Right cardiac atrium (tissue), 5 donors: ENCODE measurements around the gene CSNK1D. TPM values are rescaled to one million over a fixed set of nuclear protein-coding genes. Genes with fewer than 3 reads are reported as not detected.
A peak's percentile ranks its signal among the peaks of the same experiment; 100 is the strongest.

Source experiments
- ATAC-seq, 2 donors: fragments of 200-7000 bp; cut with Tn5 transposase; one replicate each; pipeline versions ENCODE4 v1.8.0 to v1.9.1; 2020; ENCODE audit warnings: moderate library complexity in 2 of 2, mild to moderate bottlenecking in 1 of 2
- DNase-seq, 3 donors: peaks; one replicate each; pipeline ENCODE4 v3.0.0-alpha.2; 2020
- H3K27ac ChIP-seq: one replicate; pipeline ENCODE4 v1.5.1; 2013; ENCODE audit warnings: mild to moderate bottlenecking, low read length, control low read depth, moderate library complexity
- H3K27me3 ChIP-seq: one replicate; pipeline ENCODE4 v1.6.1; 2013; ENCODE audit not compliant: control insufficient read depth, insufficient read depth
- H3K4me1 ChIP-seq: one replicate; pipeline ENCODE4 v1.6.1; 2013; ENCODE audit warnings: low read length; ENCODE audit not compliant: control insufficient read depth, insufficient read depth
- H3K4me3 ChIP-seq: one replicate; pipeline ENCODE4 v1.5.1; 2013; ENCODE audit warnings: low read length, control low read depth
- H3K9me3 ChIP-seq: one replicate; pipeline ENCODE4 v1.6.1; 2013; ENCODE audit warnings: low read length; ENCODE audit not compliant: control insufficient read depth
- WGBS: extraction: QIAGEN DNeasy Blood & Tissue Kit; methylation state at CpG from one replicate; pipeline ENCODE4 v1.1.7; 2013; 5-methylcytosine and 5-hydroxymethylcytosine counted together
- intact Hi-C, 4 donors: fragments of 100-400 bp; cut with DNase I; formaldehyde crosslinking; loops; one replicate each; pipeline versions ENCODE4 v1.11.0 to v1.14.0; 2022 to 2023
- polyA plus RNA-seq: library from polyadenylated mRNA; stranded (reverse); fragments of 200-250 nt; gene quantifications from one replicate; pipeline ENCODE4 v1.2.3, GENCODE V29; 2013
- total RNA-seq, 4 donors: library from RNA; stranded (reverse); fragmentation: NEBNext Ultra II Directional; extraction: Animal tissue kit (Norgen Biotek cat#: 25700); gene quantifications; one replicate each; pipeline ENCODE4 v1.2.1, GENCODE V29; 2021
- donor health status: healthy with polysubstance abuse.
- donor health status: DM: no; HTN: yes; CAD: no.
- donor health status: DM: no; HTN: no; CAD: no.
- donor health status: DM: no; HTN: yes; CAD: no; lungs with severe emphysema.
- donor health status: DM: yes; HTN: yes; CAD: no.

CSNK1D gene
- total and polyA plus RNA-seq, 5 donors, result 61.7 to 81.7 (median 73.3) TPM

DNA sequence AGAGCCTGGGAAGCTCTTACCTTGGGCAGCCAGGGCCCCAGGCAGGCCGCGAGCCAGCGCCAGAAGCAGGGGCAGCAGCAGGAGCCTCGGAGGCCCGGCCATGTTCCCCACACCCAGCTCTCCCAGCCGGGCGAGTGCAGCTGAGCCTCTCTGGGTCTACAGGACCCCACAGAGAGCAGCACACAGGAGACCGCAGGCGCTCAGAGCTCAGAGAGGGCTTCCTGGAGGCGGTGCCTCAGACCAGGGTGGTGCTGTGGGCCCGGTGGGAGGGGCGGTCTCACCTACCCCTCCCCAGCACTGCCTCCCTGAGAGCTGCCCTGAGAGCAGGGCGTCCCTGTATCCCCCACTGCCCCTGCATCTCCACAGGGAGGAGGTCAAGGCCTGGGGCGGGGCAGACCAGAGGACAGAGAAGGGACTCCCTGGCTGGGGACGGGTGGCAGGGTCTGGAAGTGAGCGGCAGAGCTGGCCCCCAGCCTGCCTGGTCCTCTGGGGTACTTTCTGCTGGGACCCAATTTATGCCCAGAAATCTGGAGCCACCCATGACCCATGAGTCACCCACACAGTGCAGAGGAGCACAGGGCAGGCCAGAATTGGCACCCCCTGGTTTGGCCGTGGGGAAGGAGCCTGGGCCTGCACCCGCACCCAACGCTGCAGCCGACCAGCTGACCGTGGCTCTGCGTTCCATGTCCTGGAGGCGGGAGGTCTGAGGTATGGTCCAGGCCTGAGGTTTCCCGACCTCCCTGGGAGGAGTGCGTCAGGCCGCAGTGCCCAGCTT lies 44.1 kb upstream of the CSNK1D start, which contains the start of gene CD7:
Gene CD7 (minus strand): TSS at position 215 of the 775 bp plus-strand sequence. CDS start 113 bp downstream, at position 102.
- DNase-seq (peak in 2 of 3 donors; percentile 46 to 55), ATAC-seq (no peak)
- Histone ChIP-seq H3K27me3 (no peaks in the 10 kb centered on the region), H3K27ac (no peak within 1 kb of the TSS), H3K9me3 (no peaks in the 10 kb centered on the region), H3K4me3 (no peak within 1 kb of the TSS), H3K4me1 (no peaks in the 10 kb centered on the region)
- intact Hi-C loops, result no loop called here
- WGBS, result 78% methylated on average over 26 of the region's 26 CpGs

- Histone ChIP-seq H3K9me3 (no peaks in the 10 kb centered on the region), H3K4me1 (no peaks in the 10 kb centered on the region), H3K27me3 (no peaks in the 10 kb centered on the region), H3K4me3 (no peak overlapping the region), H3K27ac (no peak overlapping the region)
- ATAC-seq (no peak), DNase-seq (peak in 2 of 3 donors; percentile 44 to 52)
- 71% methylated on average over 29 of the region's 29 CpGs for WGBS
- intact Hi-C loops, result no loop called here
Observed at GRCh38 chr17:82316651-82317393, 43.3 kb upstream of the CSNK1D start.

GRCh38 chr17:82315703-82316358 lies 42.3 kb upstream of the CSNK1D start:
- Histone ChIP-seq H3K27me3 (no peaks in the 10 kb centered on the region), H3K9me3 (no peaks in the 10 kb centered on the region), H3K4me1 (no peaks in the 10 kb centered on the region), H3K27ac (no peak overlapping the region), H3K4me3 (no peak overlapping the region)
- peak in 2 of 3 donors; percentile 57 to 63 for DNase-seq
- 24% methylated on average over 36 of the region's 36 CpGs for WGBS
- intact Hi-C loops, result no loop called here
- ATAC-seq, result peak; percentile 17 to 25

DNA sequence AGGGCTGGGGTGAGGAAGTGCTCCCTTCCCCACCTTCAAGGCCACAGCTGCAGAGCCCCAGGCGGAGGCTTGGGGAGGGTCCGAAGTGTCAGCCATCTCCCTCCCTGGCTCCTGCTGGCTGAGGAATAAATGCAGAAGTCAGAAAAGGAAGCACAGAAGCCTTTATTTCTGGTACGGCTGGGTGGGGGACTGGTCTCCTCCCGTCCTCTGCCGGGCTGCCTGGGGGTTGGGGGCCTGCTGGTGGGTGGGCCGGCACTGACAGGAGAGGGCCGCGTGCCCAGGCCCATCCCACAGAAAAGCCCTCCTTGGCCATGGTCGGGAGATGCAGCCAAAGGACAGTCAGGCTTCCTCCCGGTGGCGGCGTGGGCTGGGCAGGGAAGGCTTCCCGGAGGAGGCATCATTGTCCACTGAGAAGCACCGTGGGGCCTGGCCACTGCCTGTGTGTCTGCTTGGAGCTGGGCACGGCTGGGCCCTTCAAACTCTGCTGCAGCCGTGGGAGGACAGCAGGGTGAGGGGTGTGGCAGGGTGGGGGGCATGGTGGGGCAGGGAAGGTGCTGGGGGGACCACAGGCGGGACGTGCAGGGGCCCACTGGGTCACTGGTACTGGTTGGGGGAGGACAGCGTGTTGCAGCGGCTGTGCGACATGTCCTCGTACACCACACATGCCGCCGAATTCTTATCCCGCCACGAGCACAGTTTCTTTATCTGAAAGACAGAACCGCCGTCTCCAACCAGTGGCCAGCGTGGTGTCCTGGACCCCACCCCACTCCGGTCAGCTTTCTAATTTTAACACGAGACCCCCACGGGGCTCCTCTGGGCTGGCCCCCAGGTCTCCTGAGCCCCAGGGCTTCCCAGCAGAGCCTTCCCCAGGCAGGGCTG lies 41.5 kb upstream of the CSNK1D start:
- ATAC-seq, result peak in 1 of 2 donors; percentile 10
- WGBS, result 34% methylated on average over 32 of the region's 32 CpGs
- no peak for DNase-seq
- Histone ChIP-seq H3K4me1 (no peaks in the 10 kb centered on the region), H3K27me3 (no peaks in the 10 kb centered on the region), H3K4me3 (no peak overlapping the region), H3K9me3 (no peaks in the 10 kb centered on the region), H3K27ac (no peak overlapping the region)
- intact Hi-C loops, result no loop called here

DNA sequence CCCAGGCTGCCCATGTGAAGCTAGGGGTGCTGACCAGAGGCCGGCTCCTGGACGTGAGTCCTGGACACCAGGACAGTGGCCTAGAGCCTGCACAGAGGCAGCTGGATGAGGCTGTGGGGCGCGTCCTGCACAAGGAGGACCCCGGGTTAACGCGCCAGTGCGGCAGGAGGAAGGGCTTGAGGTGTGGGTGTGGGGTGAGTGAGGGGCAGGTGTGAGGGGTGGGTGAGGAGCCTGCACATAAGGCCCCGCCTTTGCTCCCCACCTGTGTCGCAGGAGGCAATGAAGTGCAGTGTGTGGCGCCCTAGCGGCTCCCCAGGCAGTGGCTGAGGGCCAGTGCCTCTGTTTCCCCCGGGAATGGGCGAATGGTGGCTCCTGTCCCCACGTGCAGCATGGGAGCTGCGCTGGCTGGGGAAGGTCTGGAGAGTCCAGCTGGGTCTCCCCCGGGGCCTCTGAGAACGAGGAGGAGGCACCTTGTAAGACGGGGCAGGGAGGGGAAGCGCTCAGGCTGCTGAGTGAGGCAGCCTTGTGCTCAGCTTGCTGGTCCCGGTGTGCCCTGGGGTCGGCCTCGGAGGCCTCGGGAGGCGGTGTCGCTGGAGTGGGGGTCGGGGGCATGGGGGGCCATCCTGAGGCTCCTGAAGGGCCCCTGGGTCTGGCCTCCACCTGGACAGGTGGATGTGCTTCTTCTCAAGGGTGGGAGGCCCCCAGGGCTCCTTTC lies 40.7 kb upstream of the CSNK1D start:
- no peaks in the 10 kb centered on the region for H3K27me3 ChIP-seq
- intact Hi-C loops, result no loop called here
- WGBS, result 75% methylated on average over 27 of the region's 27 CpGs

DNA sequence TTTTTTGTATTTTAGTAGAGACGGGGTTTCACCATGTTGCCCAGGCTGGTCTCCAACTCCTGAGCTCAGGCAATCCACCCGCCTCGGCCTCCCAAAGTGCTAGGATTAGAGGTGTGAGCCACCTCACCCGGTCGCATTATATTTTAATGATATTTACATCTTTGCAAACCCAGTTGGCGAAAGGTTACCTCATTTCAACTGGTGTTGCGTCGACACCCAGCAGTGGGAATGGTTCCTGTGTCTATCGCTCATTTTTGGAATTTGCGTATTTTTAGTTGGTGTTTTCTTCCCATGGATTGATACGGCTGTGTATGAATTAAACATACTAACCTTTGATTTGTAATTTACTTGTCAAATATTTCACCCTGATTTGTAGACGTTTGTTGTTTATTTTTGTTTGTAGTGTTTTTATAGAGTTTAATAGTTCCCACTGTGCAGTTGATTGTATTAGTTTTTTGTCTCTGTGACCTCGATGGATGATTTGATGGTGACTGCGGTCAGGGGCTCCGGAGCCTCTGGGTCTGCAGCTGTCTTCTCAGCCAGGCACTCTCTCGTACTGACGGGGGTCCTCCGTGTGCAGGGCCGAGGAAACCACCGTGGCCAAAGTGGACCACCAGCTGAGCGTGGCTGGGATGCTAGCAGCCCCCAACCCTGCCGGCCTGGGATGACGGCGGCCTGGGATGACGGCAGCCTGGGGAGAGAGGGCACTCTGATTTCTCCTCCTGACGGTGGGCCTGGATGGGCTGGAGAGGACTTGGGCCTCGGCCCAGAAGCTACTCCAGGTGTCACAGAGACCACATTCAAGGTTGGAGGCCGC lies 39.9 kb upstream of the CSNK1D start:
- Histone ChIP-seq H3K9me3 (no peaks in the 10 kb centered on the region), H3K4me3 (no peak overlapping the region), H3K27me3 (no peaks in the 10 kb centered on the region), H3K4me1 (no peaks in the 10 kb centered on the region), H3K27ac (no peak overlapping the region)
- DNase-seq (peak in 1 of 3 donors; percentile 12), ATAC-seq (no peak)
- WGBS, result 81% methylated on average over 28 of the region's 28 CpGs
- intact Hi-C loops, result no loop called here

More for the DNA sequence above, 40.7 kb upstream of the CSNK1D start:
- Histone ChIP-seq H3K9me3 (no peaks in the 10 kb centered on the region), H3K4me1 (no peaks in the 10 kb centered on the region), H3K4me3 (no peak overlapping the region), H3K27ac (no peak overlapping the region)
- ATAC-seq (no peak), DNase-seq (peak in 1 of 3 donors; percentile 54)

GRCh38 chr17:82311971-82312370 lies 38.5 kb upstream of the CSNK1D start:
- DNase-seq (peak in 1 of 3 donors; percentile 10), ATAC-seq (no peak)
- Histone ChIP-seq H3K9me3 (no peaks in the 10 kb centered on the region), H3K27ac (no peak overlapping the region), H3K4me3 (no peak overlapping the region), H3K4me1 (no peaks in the 10 kb centered on the region), H3K27me3 (no peaks in the 10 kb centered on the region)
- intact Hi-C loops, result no loop called here
- WGBS, result 90% methylated on average over 13 of the region's 13 CpGs

DNA sequence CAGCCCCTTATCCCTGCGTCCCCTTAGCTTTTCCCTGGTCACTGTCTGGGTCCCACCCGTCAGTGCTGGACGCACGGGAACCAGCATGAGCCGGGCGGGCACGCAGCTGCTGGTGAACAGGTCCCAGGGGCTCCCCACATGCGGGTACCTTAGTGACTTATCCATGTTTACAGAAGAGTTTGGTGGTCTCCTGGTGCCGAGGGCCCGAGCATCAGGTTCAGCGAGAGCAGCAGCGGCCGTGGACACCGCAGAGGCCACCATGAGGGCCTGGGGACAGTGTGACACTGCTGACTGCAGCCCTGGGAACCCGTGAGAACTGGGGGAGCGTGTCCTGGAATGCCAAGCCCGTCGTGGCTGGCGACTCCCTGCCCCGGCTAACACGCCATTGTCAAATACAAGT lies 37.4 kb upstream of the CSNK1D start:
- no peaks in the 10 kb centered on the region for H3K9me3 ChIP-seq
- H3K27me3 ChIP-seq, result no peaks in the 10 kb centered on the region
- no peak overlapping the region for H3K4me3 ChIP-seq
- 83% methylated on average over 21 of the region's 21 CpGs for WGBS
- H3K4me1 ChIP-seq, result no peaks in the 10 kb centered on the region
- ATAC-seq, result no peak
- intact Hi-C loops, result no loop called here
- peak in 1 of 3 donors; percentile 19 for DNase-seq
- no peak overlapping the region for H3K27ac ChIP-seq

GRCh38 chr17:82309656-82310570 lies 36.4 kb upstream of the CSNK1D start:
- DNase-seq (peak in 2 of 3 donors; percentile 35 to 39), ATAC-seq (no peak)
- WGBS, result 84% methylated on average over 27 of the region's 27 CpGs
- intact Hi-C loops, result no loop called here
- H3K27me3 ChIP-seq, result no peaks in the 10 kb centered on the region
- H3K4me1 ChIP-seq, result no peaks in the 10 kb centered on the region
- no peak overlapping the region for H3K4me3 ChIP-seq
- no peaks in the 10 kb centered on the region for H3K9me3 ChIP-seq
- H3K27ac ChIP-seq, result no peak overlapping the region
